IgD-negative memory B cell (primary cell): ENCODE measurements around the gene MCRIP2. TPM values are rescaled to one million over a fixed set of nuclear protein-coding genes. Genes with fewer than 3 reads are reported as not detected.
A peak's percentile ranks its signal among the peaks of the same experiment; 100 is the strongest.

Experiments used
- H3K27ac Mint-ChIP-seq, 3 donors: one replicate each; pipeline ENCODE4 v1.8.0; 2020 to 2022; ENCODE audit warnings: mild to moderate bottlenecking in 3 of 3, mixed read lengths in 3 of 3, moderate library complexity in 1 of 3
- H3K27me3 Mint-ChIP-seq: one replicate; pipeline ENCODE4 v1.8.0; 2021; ENCODE audit warnings: mixed read lengths
- H3K36me3 Mint-ChIP-seq: one replicate; pipeline ENCODE4 v1.8.0; 2020; ENCODE audit warnings: mild to moderate bottlenecking, mixed read lengths
- H3K4me1 Mint-ChIP-seq, 3 donors: one replicate each; pipeline ENCODE4 v1.8.0; 2020 to 2022; ENCODE audit warnings: mixed read lengths in 3 of 3, mild to moderate bottlenecking in 1 of 3
- H3K4me3 Mint-ChIP-seq, 4 donors: one replicate each; pipeline ENCODE4 v1.8.0; 2020 to 2022; ENCODE audit warnings: mild to moderate bottlenecking in 4 of 4, mixed read lengths in 4 of 4, moderate library complexity in 3 of 4
- H3K9me3 Mint-ChIP-seq, 3 donors: one replicate each; pipeline ENCODE4 v1.8.0; 2020 to 2021; ENCODE audit warnings: mixed read lengths in 3 of 3, mild to moderate bottlenecking in 1 of 3
- polyA plus RNA-seq: library from polyadenylated mRNA; unstranded; fragments of 300-500 nt; fragmentation: Illumina TruSeq; gene quantifications from one replicate; pipeline ENCODE4 v1.2.3, GENCODE V29; 2021

The MCRIP2 gene
- polyA plus RNA-seq, 1 donor from 2014 or later = 52.8 TPM

DNA sequence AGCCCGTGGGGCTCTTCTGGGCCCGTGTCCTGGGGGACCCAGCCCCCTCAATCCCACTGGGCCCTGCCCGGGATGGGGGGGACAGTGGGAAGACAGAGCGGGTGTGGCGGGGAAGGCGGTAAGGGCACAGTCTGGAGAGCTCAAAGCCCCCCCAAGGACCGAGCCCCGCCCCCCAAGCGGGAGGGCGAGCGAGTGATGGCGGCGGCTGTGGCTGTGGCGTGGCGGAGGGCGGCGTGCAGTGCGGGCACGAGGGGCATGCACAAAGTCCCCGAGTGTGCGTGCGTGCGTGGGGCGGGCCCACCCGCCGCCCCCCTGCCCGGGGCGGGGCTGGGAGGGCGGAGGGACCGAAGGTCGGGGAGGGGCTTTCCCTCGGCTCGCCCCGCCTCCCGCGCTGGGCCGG is 52.1 kb downstream of the MCRIP2 start:
- Mint-ChIP-seq H3K27me3 (peaks cover 6% of the 10 kb centered on the region), H3K27ac (no peak overlapping the region), H3K9me3 (no peaks in the 10 kb centered on the region), H3K36me3 (no peaks in the 10 kb centered on the region), H3K4me3 (peak overlapping the region in 2 of 4 donors; percentile 25 to 65), H3K4me1 (peaks cover 8 to 16% (median 10%) of the 10 kb centered on the region in 3 donors)

DNA sequence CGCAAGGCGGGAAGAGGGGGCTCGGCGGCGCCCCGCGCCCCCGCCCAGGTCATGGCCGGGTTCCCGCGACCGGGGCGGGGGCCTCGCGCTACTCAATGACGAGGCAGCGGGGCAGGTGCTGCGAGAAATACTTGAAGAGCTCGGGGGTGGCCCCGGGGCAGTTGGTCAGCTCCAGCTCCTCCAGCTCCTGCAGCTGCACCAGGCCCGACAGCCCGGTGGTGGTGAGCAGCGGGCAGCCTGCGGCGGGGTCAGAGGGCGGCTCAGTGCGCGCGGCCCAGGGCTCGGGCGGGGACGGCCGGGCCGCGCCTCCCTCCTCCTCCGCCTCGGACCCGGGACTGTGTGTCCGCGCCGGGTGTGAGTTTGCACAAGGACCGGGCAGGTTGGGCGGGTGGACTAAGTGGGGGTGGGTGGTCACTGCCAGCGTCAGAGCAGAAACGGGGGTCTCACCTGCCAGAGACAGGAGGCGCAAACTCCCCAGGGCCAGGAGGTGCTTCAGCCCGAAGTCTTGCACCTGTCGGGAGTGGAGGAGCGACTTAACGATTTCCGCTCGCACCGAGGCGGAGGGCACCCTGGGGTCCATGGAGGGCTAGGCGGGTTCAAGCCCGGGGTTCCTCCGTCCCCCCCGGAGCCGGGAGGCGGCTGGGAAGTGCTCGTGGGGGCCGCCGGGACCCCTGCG is 52.7 kb downstream of the MCRIP2 start:
- H3K36me3 Mint-ChIP-seq = no peaks in the 10 kb centered on the region
- peaks cover 9% of the 10 kb centered on the region for H3K27me3 Mint-ChIP-seq
- H3K4me3 Mint-ChIP-seq = peak overlapping the region; percentile 50 to 89 (median 76)
- peak overlapping the region in 1 of 3 donors; percentile 71 for H3K27ac Mint-ChIP-seq
- peaks cover 8 to 13% (median 10%) of the 10 kb centered on the region in 3 donors for H3K4me1 Mint-ChIP-seq
- H3K9me3 Mint-ChIP-seq = no peaks in the 10 kb centered on the region

DNA sequence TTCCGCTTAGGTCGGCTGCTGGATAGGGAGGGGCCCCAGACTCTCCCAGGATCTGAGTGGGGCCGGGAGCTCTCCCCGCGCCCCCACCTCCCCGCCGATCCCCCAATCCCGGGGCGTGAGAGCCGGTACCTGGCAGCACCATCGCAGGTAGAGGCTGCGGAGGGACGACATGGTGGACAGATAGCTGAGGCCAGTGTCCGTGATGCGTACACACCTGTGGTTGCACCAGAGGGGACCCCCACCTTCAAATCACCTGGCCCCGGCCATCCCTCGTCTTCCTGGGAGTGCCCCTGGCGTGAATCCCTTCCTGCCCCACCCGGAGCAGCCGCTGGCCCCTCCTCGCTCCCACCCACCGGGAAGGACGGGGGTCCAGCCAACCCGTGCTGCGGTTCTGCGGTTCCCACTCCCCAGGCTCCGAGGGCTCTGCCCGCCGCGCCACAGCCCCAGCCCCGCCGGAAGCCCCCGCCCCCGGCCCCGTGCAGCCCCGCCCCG is 53.3 kb downstream of the MCRIP2 start:
- Mint-ChIP-seq H3K4me3 (peak overlapping the region in 2 of 4 donors; percentile 17 to 76), H3K9me3 (no peaks in the 10 kb centered on the region), H3K36me3 (no peaks in the 10 kb centered on the region), H3K27ac (peak overlapping the region in 1 of 3 donors; percentile 71), H3K4me1 (peaks cover 8 to 12% (median 10%) of the 10 kb centered on the region in 3 donors), H3K27me3 (peaks cover 9% of the 10 kb centered on the region)

DNA sequence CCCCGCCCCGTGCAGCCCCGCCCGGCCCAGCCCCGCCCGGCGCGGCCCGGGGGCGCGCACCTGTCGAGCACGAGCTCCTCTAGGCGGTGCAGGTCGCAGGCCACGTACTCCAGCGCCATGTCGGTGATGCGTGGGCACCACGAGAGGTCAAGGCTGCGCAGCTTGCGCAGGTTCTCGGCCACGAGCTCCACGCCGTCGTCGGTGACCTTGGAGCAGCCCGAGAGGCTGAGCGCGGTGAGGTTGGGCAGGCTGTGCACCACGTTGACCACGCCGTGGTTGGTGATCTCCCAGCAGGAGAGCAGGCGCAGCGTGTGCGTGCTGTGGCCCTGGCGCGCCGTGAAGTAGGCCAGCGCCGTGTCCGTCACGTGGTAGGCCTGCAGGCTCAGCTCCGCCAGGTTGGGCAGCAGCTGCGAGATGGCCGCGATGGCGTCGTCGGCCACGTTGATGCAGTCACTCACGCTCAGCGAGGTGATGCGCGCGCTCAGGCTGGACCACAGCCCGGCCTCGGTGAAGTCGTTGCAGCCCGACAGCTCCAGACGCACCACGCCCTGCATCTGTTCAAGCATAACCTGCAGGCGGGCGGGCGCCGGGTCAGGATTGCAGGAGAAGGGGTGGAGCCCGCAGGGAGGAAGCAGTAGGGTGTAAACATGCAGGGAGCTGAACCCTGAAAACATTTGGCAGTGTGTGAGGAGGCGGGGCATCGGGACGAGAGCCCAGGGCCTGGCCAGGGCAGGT is 53.9 kb downstream of the MCRIP2 start:
- peak overlapping the region in 2 of 3 donors; percentile 72 to 76 for H3K27ac Mint-ChIP-seq
- H3K9me3 Mint-ChIP-seq = no peaks in the 10 kb centered on the region
- peaks cover 5 to 12% (median 6%) of the 10 kb centered on the region in 3 donors for H3K4me1 Mint-ChIP-seq
- H3K27me3 Mint-ChIP-seq = peaks cover 9% of the 10 kb centered on the region
- H3K4me3 Mint-ChIP-seq = peak overlapping the region; percentile 76 to 80 (median 78)
- no peaks in the 10 kb centered on the region for H3K36me3 Mint-ChIP-seq

Other genes with a start within 250 kb of the MCRIP2 start
- 106 TPM for gene NME4, start 244.6 kb upstream of the MCRIP2 start, polyA plus RNA-seq
- gene DECR2, start 239.9 kb upstream of the MCRIP2 start, polyA plus RNA-seq = 7.2 TPM
- 1.9 TPM for gene RAB11FIP3, start 216.2 kb upstream of the MCRIP2 start, polyA plus RNA-seq
- 9.1 TPM for gene CAPN15, start 114.1 kb upstream of the MCRIP2 start, polyA plus RNA-seq
- gene PRR35, start 81.4 kb upstream of the MCRIP2 start, polyA plus RNA-seq = not detected
- gene NHLRC4, start 74.8 kb upstream of the MCRIP2 start, polyA plus RNA-seq = 4.5 TPM
- 18.9 TPM for gene PIGQ, start 71.9 kb upstream of the MCRIP2 start, polyA plus RNA-seq
- 14.7 TPM for gene RAB40C, start 51.8 kb upstream of the MCRIP2 start, polyA plus RNA-seq
- gene WFIKKN1, start 10.8 kb upstream of the MCRIP2 start, polyA plus RNA-seq = not detected
- gene METTL26, start 5.5 kb upstream of the MCRIP2 start, polyA plus RNA-seq = 81.0 TPM
- gene WDR90, start 7.5 kb downstream of the MCRIP2 start, polyA plus RNA-seq = 0.54 TPM
- gene RHOT2, start 26.3 kb downstream of the MCRIP2 start, polyA plus RNA-seq = 42.7 TPM
- gene RHBDL1, start 33.8 kb downstream of the MCRIP2 start, polyA plus RNA-seq = 1.1 TPM
- 137 TPM for gene STUB1, start 38.6 kb downstream of the MCRIP2 start, polyA plus RNA-seq
- 51.0 TPM for gene JMJD8, start 42.5 kb downstream of the MCRIP2 start, polyA plus RNA-seq
- 15.1 TPM for gene WDR24, start 48.6 kb downstream of the MCRIP2 start, polyA plus RNA-seq
- 4.4 TPM for gene FBXL16, start 64.0 kb downstream of the MCRIP2 start, polyA plus RNA-seq
- gene METRN, start 73.3 kb downstream of the MCRIP2 start, polyA plus RNA-seq = 2.8 TPM
- 84.7 TPM for gene ANTKMT, start 79.3 kb downstream of the MCRIP2 start, polyA plus RNA-seq
- 0.74 TPM for gene CCDC78, start 84.6 kb downstream of the MCRIP2 start, polyA plus RNA-seq
- 10.0 TPM for gene HAGHL, start 85.3 kb downstream of the MCRIP2 start, polyA plus RNA-seq
- 29.4 TPM for gene CIAO3, start 99.2 kb downstream of the MCRIP2 start, polyA plus RNA-seq
- gene MSLN, start 118.9 kb downstream of the MCRIP2 start, polyA plus RNA-seq = not detected
- gene RPUSD1, start 146.6 kb downstream of the MCRIP2 start, polyA plus RNA-seq = 39.5 TPM
- 4.9 TPM for gene CHTF18, start 146.8 kb downstream of the MCRIP2 start, polyA plus RNA-seq
- gene GNG13, start 158.9 kb downstream of the MCRIP2 start, polyA plus RNA-seq = not detected